ENCODE measurements around the gene QRICH1. TPM values are rescaled to one million over a fixed set of nuclear protein-coding genes. Genes with fewer than 3 reads are reported as not detected.

The QRICH1 gene
- total and polyA plus RNA-seq, 2 of the 4 experiments (the other 2 are of a cell fraction), result 62.7 to 77.3 TPM

- Histone ChIP-seq H3K27ac (ENCODE audit: insufficient read depth, low read length) (peak overlapping the region; percentile 62; the same call in 1 of the 2 replicates), H3K4ac (ENCODE audit: low read depth, low read length) (peak overlapping the region; percentile 58)
- no TSS peak for BruUV-seq (replicated peaks)
Measured at GRCh38 chr3:49017229-49017970, 76.5 kb downstream of the QRICH1 start.

More at GRCh38 chr3:49017229-49017970, 76.5 kb downstream of the QRICH1 start:
- no peak overlapping the region for H2BK20ac ChIP-seq (ENCODE audit: low read depth, low read length)
- no peak overlapping the region for H3K18ac ChIP-seq (ENCODE audit: low read depth, low read length)
- peaks cover 13% of the 10 kb centered on the region for H3K4me1 ChIP-seq (ENCODE audit: control insufficient read depth, insufficient read depth, low read length)
- ChIA-PET CTCF (interaction anchor here (0.8 kb wide), 1 partner anchor 10 kb away, joined by 3 read pairs; the partner anchor contains the start of gene WDR6), POLR2A (ENCODE audit: unreplicated experiment) (interaction anchor here (0.5 to 2.4 kb wide), 2 partner anchors 9 to 327 kb away, joined by 4 to 13 read pairs; partner anchors contain the start of gene WDR6)
- peak overlapping the region; percentile 96 for H3K4me2 ChIP-seq (ENCODE audit: low read depth, low read length)
- peak overlapping the region; percentile 98 for H2AFZ ChIP-seq (replicated peaks; ENCODE audit: low read length, poor library complexity)
- in situ Hi-C loops (cut with MboI; ENCODE audit: low sequenced_read_pairs), result no loop called here
- TF ChIP-seq CTCF (conservative IDR thresholded peaks at IDR 0.05; ENCODE audit: low read depth, low read length) (no peak), RCOR1 (IDR thresholded peaks at IDR 0.05; ENCODE audit: insufficient replicate concordance, low read length) (no peak)
- peak overlapping the region; percentile 70 to 98; a peak in 3 of 4 replicates for H4K8ac ChIP-seq (ENCODE audit: low read depth in 2 of 2, low read length in 2 of 2)
- peaks cover 29% of the 10 kb centered on the region for H4K20me1 ChIP-seq (ENCODE audit: insufficient read depth, low read length)
- dilution Hi-C loops (cut with HindIII; ENCODE audit: low sequenced_read_pairs, unreplicated experiment), result no loop called here
- peak overlapping the region; percentile 95 for H3K4me3 ChIP-seq (ENCODE audit: insufficient read depth, low read depth, low read length)
- H3K9me3 ChIP-seq (ENCODE audit: control insufficient read depth, insufficient read depth, low read length), result no peaks in the 10 kb centered on the region
- H4K91ac ChIP-seq (ENCODE audit: insufficient read depth, low read depth, low read length), result peak overlapping the region; percentile 58
- peak overlapping the region; percentile 47; the same call in 1 of the 2 replicates for H4K5ac ChIP-seq (ENCODE audit: low read depth, low read length)
- H3K27me3 ChIP-seq (ENCODE audit: control insufficient read depth, insufficient read depth, low read length), result no peaks in the 10 kb centered on the region
- peaks cover 9% of the 10 kb centered on the region for H3K9me1 ChIP-seq (ENCODE audit: insufficient read depth, low read length)
- peak overlapping the region; percentile 8 for H3K14ac ChIP-seq (replicated peaks; ENCODE audit: low read depth, low read length)
- H3K36me3 ChIP-seq (ENCODE audit: control insufficient read depth, insufficient read depth, low read length), result peaks cover 41% of the 10 kb centered on the region
- no peak overlapping the region for H2BK120ac ChIP-seq (ENCODE audit: low read depth, low read length)
- ATAC-seq (ENCODE audit: low read depth), result no peak
- DNase-seq, result no peak
- peak overlapping the region; percentile 58; the same call in 1 of the 2 replicates for H3K23ac ChIP-seq (ENCODE audit: low read depth, low read length)
- peak overlapping the region; percentile 97 for H2AK9ac ChIP-seq (replicated peaks; ENCODE audit: low read depth, low read length, poor library complexity)
- WGBS, 2 experiments (ENCODE audit: extremely low coverage in 2 of 2, insufficient read length in 1 of 2), result 5% methylated on average over 10 of the region's 23 CpGs; no CpG with 5 or more reads in 1 of the 2 experiments
- intact Hi-C loops (cut with micrococcal nuclease), result no loop called here
- H2AK5ac ChIP-seq (ENCODE audit: low read depth, low read length), result peak overlapping the region; percentile 52
- no peak overlapping the region for H2BK15ac ChIP-seq (ENCODE audit: low read depth, low read length)
- peak overlapping the region; percentile 26; the same call in 1 of the 2 replicates for H3K56ac ChIP-seq (ENCODE audit: extremely low read depth, insufficient read depth, low read length)
- H3K79me1 ChIP-seq (ENCODE audit: low read depth in 1 of 2, low read length in 2 of 2), result peaks cover 20 to 81% of the 10 kb centered on the region in 2 experiments; a peak in 3 of 4 replicates
- peak overlapping the region; percentile 74 for H2BK5ac ChIP-seq (ENCODE audit: low read depth, low read length, poor library complexity, severe bottlenecking)
- peak overlapping the region; percentile 50 for H3K9ac ChIP-seq (ENCODE audit: low read depth, low read length)
